Esophagus muscularis mucosa (tissue), 3 donors: Measurements from ENCODE around the gene EIF4G1.

Experiments used
- POLR2A ChIP-seq: fragments of 450-650 bp; IDR thresholded peaks from one replicate; pipeline ENCODE4 v1.6.1; 2017; ENCODE audit warnings: antibody characterized with exemption, moderate library complexity, mild to moderate bottlenecking, low read depth
- TF ChIP-seq, protein P1 (sequence below), 3 experiments: fragments of 200-600 bp in 2 of 3; fragments of 450-650 bp in 1 of 3; sonication (generic) in 2 of 3; IDR thresholded peaks; one replicate each; pipeline ENCODE4 v1.5.1; 2017 to 2019; ENCODE audit warnings: antibody characterized with exemption in 3 of 3, mild to moderate bottlenecking in 2 of 3, moderate library complexity in 1 of 3

DNA sequence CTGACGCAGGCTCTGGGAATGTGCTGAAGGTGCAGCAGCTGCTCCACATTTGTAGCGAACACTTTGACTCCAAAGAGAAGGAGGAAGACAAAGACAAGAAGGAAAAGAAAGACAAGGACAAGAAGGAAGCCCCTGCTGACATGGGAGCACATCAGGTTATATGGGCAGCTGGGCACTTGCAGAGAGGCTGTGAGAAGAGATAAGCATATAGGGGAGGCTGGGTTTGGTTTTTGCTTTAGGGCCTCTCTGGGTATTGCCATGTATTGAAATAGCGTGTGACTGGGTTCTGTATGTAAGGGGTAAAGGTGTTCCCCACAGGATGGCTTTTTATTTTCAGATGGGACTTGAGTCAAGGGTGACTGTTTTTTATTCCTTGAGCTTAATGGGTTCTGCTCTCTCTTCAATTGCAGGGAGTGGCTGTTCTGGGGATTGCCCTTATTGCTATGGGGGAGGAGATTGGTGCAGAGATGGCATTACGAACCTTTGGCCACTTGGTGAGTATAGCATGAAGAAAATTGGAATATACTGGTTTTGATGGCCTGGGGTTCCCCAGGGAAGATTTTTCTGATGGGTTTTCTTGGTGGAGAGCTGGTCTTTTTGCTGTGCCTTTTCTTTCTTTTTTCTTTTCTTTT, 7.9 kb upstream of the EIF4G1 start:
- no peak for TF ChIP-seq POLR2A
- TF ChIP-seq, protein P1, sequence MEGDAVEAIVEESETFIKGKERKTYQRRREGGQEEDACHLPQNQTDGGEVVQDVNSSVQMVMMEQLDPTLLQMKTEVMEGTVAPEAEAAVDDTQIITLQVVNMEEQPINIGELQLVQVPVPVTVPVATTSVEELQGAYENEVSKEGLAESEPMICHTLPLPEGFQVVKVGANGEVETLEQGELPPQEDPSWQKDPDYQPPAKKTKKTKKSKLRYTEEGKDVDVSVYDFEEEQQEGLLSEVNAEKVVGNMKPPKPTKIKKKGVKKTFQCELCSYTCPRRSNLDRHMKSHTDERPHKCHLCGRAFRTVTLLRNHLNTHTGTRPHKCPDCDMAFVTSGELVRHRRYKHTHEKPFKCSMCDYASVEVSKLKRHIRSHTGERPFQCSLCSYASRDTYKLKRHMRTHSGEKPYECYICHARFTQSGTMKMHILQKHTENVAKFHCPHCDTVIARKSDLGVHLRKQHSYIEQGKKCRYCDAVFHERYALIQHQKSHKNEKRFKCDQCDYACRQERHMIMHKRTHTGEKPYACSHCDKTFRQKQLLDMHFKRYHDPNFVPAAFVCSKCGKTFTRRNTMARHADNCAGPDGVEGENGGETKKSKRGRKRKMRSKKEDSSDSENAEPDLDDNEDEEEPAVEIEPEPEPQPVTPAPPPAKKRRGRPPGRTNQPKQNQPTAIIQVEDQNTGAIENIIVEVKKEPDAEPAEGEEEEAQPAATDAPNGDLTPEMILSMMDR (IDR thresholded peaks at IDR 0.05): no peak
